Neural cell (in vitro differentiated cells): Measurements from ENCODE around the gene WNK2. TPM values are rescaled to one million over a fixed set of nuclear protein-coding genes. Genes with fewer than 3 reads are reported as not detected.

Source experiments
- H2AFZ ChIP-seq: fragments of 200-600, 300-800 bp; sonication (generic), shearing (Covaris generic); 2 replicates; pipeline ENCODE4 v1.6.0; 2014; ENCODE audit warnings: low read depth, mild to moderate bottlenecking, antibody characterized with exemption, low read length, moderate library complexity
- H3F3A ChIP-seq: fragments of 200-600 bp; shearing (Covaris generic); 2 replicates; pipeline ENCODE4 v1.6.1; 2016; ENCODE audit warnings: mild to moderate bottlenecking, moderate library complexity, mixed read lengths, antibody characterized with exemption, low read length; ENCODE audit not compliant: insufficient read depth, poor library complexity, severe bottlenecking
- H3K27ac ChIP-seq: fragments of 200-600, 300-800 bp; sonication (generic), shearing (Covaris generic); 2 replicates; pipeline ENCODE4 v1.5.1; 2014; ENCODE audit warnings: mild to moderate bottlenecking, low read length, moderate library complexity
- H3K27me3 ChIP-seq: fragments of 300-800, 200-600 bp; sonication (generic), shearing (Covaris generic); 2 replicates; pipeline ENCODE4 v1.6.0; 2014; ENCODE audit warnings: mild to moderate bottlenecking, low read depth, low read length, moderate library complexity; ENCODE audit not compliant: insufficient read depth
- H3K36me3 ChIP-seq: fragments of 300-800, 200-600 bp; sonication (generic), shearing (Covaris generic); 2 replicates; pipeline ENCODE4 v1.5.1; 2014; ENCODE audit warnings: mild to moderate bottlenecking, antibody characterized with exemption, low read length, moderate library complexity; ENCODE audit not compliant: insufficient read depth
- H3K4me2 ChIP-seq: fragments of 300-800, 200-600 bp; sonication (generic), shearing (Covaris generic); 2 replicates; pipeline ENCODE4 v1.6.0; 2014; ENCODE audit warnings: mild to moderate bottlenecking, low read length
- H3K4me3 ChIP-seq: fragments of 300-800, 200-600 bp; sonication (generic), shearing (Covaris generic); 2 replicates; pipeline ENCODE4 v1.5.1; 2014; ENCODE audit warnings: mild to moderate bottlenecking, low read length, moderate library complexity
- H3K79me2 ChIP-seq: fragments of 200-600 bp; shearing (Covaris generic); replicated peaks from 2 replicates; pipeline ENCODE4 v1.6.0; 2014; ENCODE audit warnings: mild to moderate bottlenecking, low read length, moderate library complexity; ENCODE audit not compliant: insufficient read depth
- H3K9ac ChIP-seq: fragments of 300-800, 200-600 bp; sonication (generic), shearing (Covaris generic); 2 replicates; pipeline ENCODE4 v1.6.1; 2016; ENCODE audit warnings: mild to moderate bottlenecking, low read length, mixed read lengths
- H3K9me2 ChIP-seq: fragments of 200-600 bp; shearing (Covaris generic); 2 replicates; pipeline ENCODE4 v1.6.1; 2016; ENCODE audit warnings: mild to moderate bottlenecking, low read length, mixed read lengths; ENCODE audit not compliant: insufficient read depth
- H3K9me3 ChIP-seq: fragments of 200-600, 300-800 bp; sonication (generic), shearing (Covaris generic); 2 replicates; pipeline ENCODE4 v1.6.1; 2016; ENCODE audit warnings: mild to moderate bottlenecking, mixed run types, low read length, moderate library complexity, mixed read lengths
- H4K20me1 ChIP-seq: fragments of 200-600 bp; shearing (Covaris generic); 2 replicates; pipeline ENCODE4 v1.6.1; 2016; ENCODE audit warnings: mild to moderate bottlenecking, mixed run types; ENCODE audit not compliant: insufficient read depth
- EP300 ChIP-seq: fragments of 450-650 bp; conservative IDR thresholded peaks from 2 replicates; pipeline ENCODE4 v1.6.1; 2014; ENCODE audit warnings: antibody characterized with exemption, mild to moderate bottlenecking, moderate library complexity; ENCODE audit not compliant: poor library complexity, severe bottlenecking
- EZH2 ChIP-seq: fragments of 200-600, 300-800 bp; shearing (Covaris generic), sonication (generic); IDR thresholded peaks from 2 replicates; pipeline ENCODE4 v1.6.1; 2014; ENCODE audit warnings: antibody characterized with exemption, low read length, borderline replicate concordance, mild to moderate bottlenecking; ENCODE audit not compliant: insufficient read depth, poor library complexity, severe bottlenecking
- MXI1 ChIP-seq: fragments of 450-650 bp; conservative IDR thresholded peaks from 2 replicates; pipeline ENCODE4 v1.6.1; 2014; ENCODE audit warnings: antibody characterized with exemption, mild to moderate bottlenecking; ENCODE audit not compliant: poor library complexity, severe bottlenecking
- POLR2AphosphoS5 ChIP-seq: IDR thresholded peaks from 2 replicates; pipeline ENCODE4 v1.6.1; 2012
- RAD21 ChIP-seq: fragments of 450-650 bp; conservative IDR thresholded peaks from 2 replicates; pipeline ENCODE4 v1.6.1; 2014; ENCODE audit warnings: antibody characterized with exemption, mild to moderate bottlenecking, moderate library complexity
- SMC3 ChIP-seq: fragments of 450-650 bp; conservative IDR thresholded peaks from 2 replicates; pipeline ENCODE4 v1.6.1; 2014; ENCODE audit warnings: antibody characterized with exemption, mild to moderate bottlenecking, moderate library complexity; ENCODE audit not compliant: poor library complexity
- TAF1 ChIP-seq: IDR thresholded peaks from 2 replicates; pipeline ENCODE4 v1.6.1; 2012; ENCODE audit warnings: low read depth
- polyA plus RNA-seq: library from polyadenylated mRNA; depleted of rRNA; stranded (reverse); fragments of >200 nt; gene quantifications from 2 replicates; pipeline ENCODE4 v1.2.3, GENCODE V29; 2014
- TF ChIP-seq, protein P1 (sequence below): IDR thresholded peaks from 2 replicates; pipeline ENCODE4 v1.6.1; 2012; ENCODE audit warnings: borderline replicate concordance
- TF ChIP-seq, protein P2 (sequence below): fragments of 450-650 bp; IDR thresholded peaks from 2 replicates; pipeline ENCODE4 v1.5.1; 2014; ENCODE audit warnings: antibody characterized with exemption, mild to moderate bottlenecking, moderate library complexity; ENCODE audit not compliant: poor library complexity, severe bottlenecking

WNK2 gene
- polyA plus RNA-seq, 1 donor from 2014 or later = 37.1 TPM

DNA sequence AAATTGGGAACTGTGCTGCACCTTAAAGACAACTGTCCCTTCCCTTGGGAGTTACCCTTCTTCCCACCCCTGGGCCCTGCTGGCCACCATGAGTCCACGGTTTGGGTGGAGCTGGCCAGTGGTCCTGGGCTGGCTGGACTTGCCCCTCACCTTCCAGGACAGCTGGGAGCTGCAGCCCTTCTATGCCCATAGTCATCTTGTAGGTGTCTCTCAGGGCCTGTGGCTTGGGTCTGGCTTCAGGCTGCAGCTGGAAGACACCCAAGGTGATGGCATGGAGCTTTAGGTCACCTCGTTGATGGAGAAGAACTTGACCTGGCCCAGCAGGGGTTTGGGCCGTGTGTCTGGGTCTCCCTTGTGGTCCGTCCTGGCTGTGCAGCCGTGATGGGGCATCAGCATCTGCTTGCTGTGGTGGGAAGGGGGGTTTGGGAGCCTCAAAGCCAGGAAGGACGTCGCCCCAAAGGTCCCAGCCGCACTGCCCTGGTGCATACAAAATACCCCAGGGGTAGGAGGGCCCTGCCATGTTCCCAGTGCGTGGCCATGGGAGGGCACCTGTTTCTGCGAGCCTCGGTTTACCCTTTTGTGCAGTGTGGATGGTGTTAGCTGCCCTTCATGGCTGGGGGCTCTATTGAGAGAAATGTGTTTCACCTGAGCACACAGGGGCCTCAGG is 8.9 kb downstream of the WNK2 start:
- no peak for TF ChIP-seq SMC3
- no peak for TF ChIP-seq EP300
- Histone ChIP-seq H3K9me2 (no peaks in the 10 kb centered on the region), H4K20me1 (peaks cover 12% of the 10 kb centered on the region), H3K27ac (no peak overlapping the region), H3K9me3 (peaks cover 2% of the 10 kb centered on the region), H3K4me3 (no peak overlapping the region), H3F3A (no peaks in the 10 kb centered on the region), H3K9ac (no peak overlapping the region), H3K4me2 (no peak overlapping the region), H3K27me3 (no peaks in the 10 kb centered on the region), H3K36me3 (no peaks in the 10 kb centered on the region), H2AFZ (no peak overlapping the region), H3K79me2 (peaks cover 28% of the 10 kb centered on the region)

DNA sequence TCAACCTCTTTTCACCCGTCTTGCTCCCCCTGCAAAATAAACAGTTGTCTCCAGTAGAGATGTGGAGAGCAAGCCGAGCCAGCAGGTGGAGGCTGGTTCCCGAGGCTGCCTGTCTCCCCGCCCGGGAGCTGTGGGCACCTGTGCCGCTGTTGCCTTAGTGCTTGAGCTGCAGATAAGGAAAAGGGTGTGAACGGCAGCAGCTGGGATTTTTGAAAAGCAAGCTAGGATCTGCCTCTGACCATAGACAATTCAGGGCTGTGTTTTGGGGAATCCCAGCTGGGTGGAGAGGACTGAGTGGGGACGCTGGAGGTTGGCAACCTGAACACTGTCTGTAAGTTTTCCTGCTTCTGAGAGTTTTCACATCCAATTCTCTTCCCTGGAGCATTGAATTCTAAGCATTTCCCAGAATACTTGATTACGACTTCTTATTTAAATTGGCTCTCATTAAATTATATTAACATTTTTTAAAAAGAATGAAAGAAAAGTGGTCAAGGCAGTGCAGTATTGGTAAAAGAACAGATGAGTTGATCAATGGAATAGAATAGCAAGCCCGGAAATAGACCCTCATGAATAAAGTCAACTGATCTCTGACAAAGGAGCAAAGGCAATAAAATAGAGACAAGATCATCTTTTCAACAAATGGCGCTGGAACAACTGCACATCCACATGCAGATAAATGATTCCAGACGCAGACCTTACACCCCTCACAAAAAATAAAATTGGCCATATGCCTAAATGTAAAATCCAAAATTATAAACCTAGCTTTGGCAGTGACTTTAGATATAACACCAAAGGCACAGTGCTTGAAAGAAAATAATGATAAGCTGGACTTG is 9.7 kb downstream of the WNK2 start:
- peaks cover 17% of the 10 kb centered on the region for H4K20me1 ChIP-seq
- H3K9me2 ChIP-seq = no peaks in the 10 kb centered on the region
- no peaks in the 10 kb centered on the region for H3F3A ChIP-seq
- no peaks in the 10 kb centered on the region for H3K36me3 ChIP-seq
- no peak overlapping the region for H2AFZ ChIP-seq
- H3K9ac ChIP-seq = no peak overlapping the region
- peaks cover 2% of the 10 kb centered on the region for H3K9me3 ChIP-seq
- no peak overlapping the region for H3K4me3 ChIP-seq
- H3K27me3 ChIP-seq = no peaks in the 10 kb centered on the region
- H3K27ac ChIP-seq = no peak overlapping the region
- TF ChIP-seq EZH2 = no peak
- peaks cover 21% of the 10 kb centered on the region for H3K79me2 ChIP-seq
- no peak overlapping the region for H3K4me2 ChIP-seq

DNA sequence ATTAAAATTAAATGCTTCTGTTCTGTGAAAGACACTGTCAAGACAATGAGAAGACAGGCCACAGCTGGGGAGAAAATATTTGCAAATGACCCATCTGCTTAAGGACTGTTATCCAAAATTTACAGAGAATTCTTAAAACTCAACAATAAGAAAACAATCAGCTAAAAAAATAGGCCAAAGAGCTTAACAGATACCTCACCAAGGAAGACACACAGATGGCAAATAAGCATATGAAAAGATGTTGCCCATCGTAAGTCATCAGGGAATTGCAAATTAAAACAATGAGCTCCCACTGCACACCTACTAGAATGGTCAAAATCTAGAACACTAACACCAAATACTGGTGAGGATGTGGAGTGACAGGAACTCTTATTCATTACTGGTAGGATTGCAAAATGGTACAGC is 10.3 kb downstream of the WNK2 start:
- Histone ChIP-seq H3K9ac (no peak overlapping the region), H3K36me3 (no peaks in the 10 kb centered on the region), H2AFZ (no peak overlapping the region), H4K20me1 (peaks cover 15% of the 10 kb centered on the region), H3K27me3 (no peaks in the 10 kb centered on the region), H3K9me2 (no peaks in the 10 kb centered on the region), H3K9me3 (peaks cover 2% of the 10 kb centered on the region), H3F3A (no peaks in the 10 kb centered on the region), H3K27ac (no peak overlapping the region), H3K4me2 (no peak overlapping the region), H3K4me3 (no peak overlapping the region), H3K79me2 (peaks cover 17% of the 10 kb centered on the region)
- TF ChIP-seq MXI1 (no peak), POLR2AphosphoS5 (no peak), EZH2 (no peak), TAF1 (no peak), EP300 (no peak), SMC3 (no peak), RAD21 (no peak)
- TF ChIP-seq, protein P1, sequence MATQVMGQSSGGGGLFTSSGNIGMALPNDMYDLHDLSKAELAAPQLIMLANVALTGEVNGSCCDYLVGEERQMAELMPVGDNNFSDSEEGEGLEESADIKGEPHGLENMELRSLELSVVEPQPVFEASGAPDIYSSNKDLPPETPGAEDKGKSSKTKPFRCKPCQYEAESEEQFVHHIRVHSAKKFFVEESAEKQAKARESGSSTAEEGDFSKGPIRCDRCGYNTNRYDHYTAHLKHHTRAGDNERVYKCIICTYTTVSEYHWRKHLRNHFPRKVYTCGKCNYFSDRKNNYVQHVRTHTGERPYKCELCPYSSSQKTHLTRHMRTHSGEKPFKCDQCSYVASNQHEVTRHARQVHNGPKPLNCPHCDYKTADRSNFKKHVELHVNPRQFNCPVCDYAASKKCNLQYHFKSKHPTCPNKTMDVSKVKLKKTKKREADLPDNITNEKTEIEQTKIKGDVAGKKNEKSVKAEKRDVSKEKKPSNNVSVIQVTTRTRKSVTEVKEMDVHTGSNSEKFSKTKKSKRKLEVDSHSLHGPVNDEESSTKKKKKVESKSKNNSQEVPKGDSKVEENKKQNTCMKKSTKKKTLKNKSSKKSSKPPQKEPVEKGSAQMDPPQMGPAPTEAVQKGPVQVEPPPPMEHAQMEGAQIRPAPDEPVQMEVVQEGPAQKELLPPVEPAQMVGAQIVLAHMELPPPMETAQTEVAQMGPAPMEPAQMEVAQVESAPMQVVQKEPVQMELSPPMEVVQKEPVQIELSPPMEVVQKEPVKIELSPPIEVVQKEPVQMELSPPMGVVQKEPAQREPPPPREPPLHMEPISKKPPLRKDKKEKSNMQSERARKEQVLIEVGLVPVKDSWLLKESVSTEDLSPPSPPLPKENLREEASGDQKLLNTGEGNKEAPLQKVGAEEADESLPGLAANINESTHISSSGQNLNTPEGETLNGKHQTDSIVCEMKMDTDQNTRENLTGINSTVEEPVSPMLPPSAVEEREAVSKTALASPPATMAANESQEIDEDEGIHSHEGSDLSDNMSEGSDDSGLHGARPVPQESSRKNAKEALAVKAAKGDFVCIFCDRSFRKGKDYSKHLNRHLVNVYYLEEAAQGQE = no peak
- TF ChIP-seq, protein P2, sequence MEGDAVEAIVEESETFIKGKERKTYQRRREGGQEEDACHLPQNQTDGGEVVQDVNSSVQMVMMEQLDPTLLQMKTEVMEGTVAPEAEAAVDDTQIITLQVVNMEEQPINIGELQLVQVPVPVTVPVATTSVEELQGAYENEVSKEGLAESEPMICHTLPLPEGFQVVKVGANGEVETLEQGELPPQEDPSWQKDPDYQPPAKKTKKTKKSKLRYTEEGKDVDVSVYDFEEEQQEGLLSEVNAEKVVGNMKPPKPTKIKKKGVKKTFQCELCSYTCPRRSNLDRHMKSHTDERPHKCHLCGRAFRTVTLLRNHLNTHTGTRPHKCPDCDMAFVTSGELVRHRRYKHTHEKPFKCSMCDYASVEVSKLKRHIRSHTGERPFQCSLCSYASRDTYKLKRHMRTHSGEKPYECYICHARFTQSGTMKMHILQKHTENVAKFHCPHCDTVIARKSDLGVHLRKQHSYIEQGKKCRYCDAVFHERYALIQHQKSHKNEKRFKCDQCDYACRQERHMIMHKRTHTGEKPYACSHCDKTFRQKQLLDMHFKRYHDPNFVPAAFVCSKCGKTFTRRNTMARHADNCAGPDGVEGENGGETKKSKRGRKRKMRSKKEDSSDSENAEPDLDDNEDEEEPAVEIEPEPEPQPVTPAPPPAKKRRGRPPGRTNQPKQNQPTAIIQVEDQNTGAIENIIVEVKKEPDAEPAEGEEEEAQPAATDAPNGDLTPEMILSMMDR = no peak
